G401 (cell line): ENCODE results near the gene NTM. TPM values are rescaled to one million over a fixed set of nuclear protein-coding genes. Genes with fewer than 3 reads are reported as not detected.

ENCODE experiments used
- DNase-seq: peaks from one replicate; pipeline ENCODE4 v3.0.0-alpha.2; 2015; ENCODE audit warnings: low spot score
- in situ Hi-C: cut with HindIII; loops from 2 replicates; pipeline ENCODE4 v1.10.0; 2016; ENCODE audit warnings: low sequenced_read_pairs, mixed read lengths
- total RNA-seq: library from RNA; depleted of rRNA; stranded (reverse); fragments of >200 nt; shearing (Covaris generic); gene quantifications from 2 replicates; pipeline ENCODE4 v1.2.3, GENCODE V29; 2014

The NTM gene
- total RNA-seq, 1 experiment from 2014 or later: 11.4 TPM

- DNase-seq: peak; percentile 34
- in situ Hi-C loops: no loop called here
Measured at GRCh38 chr11:131760091-131761061, 390.0 kb downstream of the NTM start.

GRCh38 chr11:131762346-131763110, 392.1 kb downstream of the NTM start:
- DNase-seq: peak; percentile 98
- in situ Hi-C loops: no loop called here

- peak; percentile 77 for DNase-seq
- in situ Hi-C loops: no loop called here
Measured at GRCh38 chr11:131763193-131763890, 392.9 kb downstream of the NTM start.

- in situ Hi-C loops: no loop called here
Measured at GRCh38 chr11:131764126-131764525, 393.7 kb downstream of the NTM start.

GRCh38 chr11:131764649-131765048, 394.2 kb downstream of the NTM start:
- in situ Hi-C loops: no loop called here
- DNase-seq: no peak

More at GRCh38 chr11:131764126-131764525, 393.7 kb downstream of the NTM start:
- peak; percentile 96 for DNase-seq

GRCh38 chr11:131766637-131767036, 396.2 kb downstream of the NTM start:
- DNase-seq: no peak

GRCh38 chr11:131767421-131767820, 397.0 kb downstream of the NTM start:
- in situ Hi-C loops: no loop called here
- DNase-seq: no peak

More at GRCh38 chr11:131766637-131767036, 396.2 kb downstream of the NTM start:
- in situ Hi-C loops: no loop called here

GRCh38 chr11:131770801-131771200, 400.4 kb downstream of the NTM start:
- in situ Hi-C loops: no loop called here
- DNase-seq: no peak

GRCh38 chr11:131771471-131771870, 401.1 kb downstream of the NTM start:
- in situ Hi-C loops: no loop called here
- no peak for DNase-seq

GRCh38 chr11:131773626-131774025, 403.2 kb downstream of the NTM start:
- DNase-seq: no peak
- in situ Hi-C loops: no loop called here

GRCh38 chr11:131776211-131776610, 405.8 kb downstream of the NTM start:
- in situ Hi-C loops: no loop called here
- DNase-seq: peak; percentile 95

- in situ Hi-C loops: no loop called here
- peak; percentile 89 for DNase-seq
Measured at GRCh38 chr11:131785801-131786200, 415.4 kb downstream of the NTM start.

- in situ Hi-C loops: no loop called here
- no peak for DNase-seq
Measured at GRCh38 chr11:131787119-131787518, 416.7 kb downstream of the NTM start.

GRCh38 chr11:131790586-131790985, 420.2 kb downstream of the NTM start:
- in situ Hi-C loops: no loop called here
- DNase-seq: no peak

GRCh38 chr11:131792243-131792642, 421.8 kb downstream of the NTM start:
- in situ Hi-C loops: no loop called here
- DNase-seq: no peak

- no peak for DNase-seq
- in situ Hi-C loops: no loop called here
Measured at GRCh38 chr11:131796089-131796488, 425.7 kb downstream of the NTM start.

GRCh38 chr11:131796541-131796940, 426.1 kb downstream of the NTM start:
- no peak for DNase-seq
- in situ Hi-C loops: no loop called here

- DNase-seq: peak; percentile 86
- in situ Hi-C loops: no loop called here
Measured at GRCh38 chr11:131800452-131800851, 430.0 kb downstream of the NTM start.

GRCh38 chr11:131802440-131803115, 432.2 kb downstream of the NTM start:
- no peak for DNase-seq
- in situ Hi-C loops: no loop called here
